D341Med (cell line): Measurements from ENCODE around the gene RTN1.
"Not testable (repeated sequence)": the region's sequence is repeated elsewhere in the genome, so short reads cannot be mapped to it uniquely, and the experiment has no call there.

Experiments used
- DNase-seq: peaks from one replicate; pipeline ENCODE4 v3.0.0; 2012; ENCODE audit warnings: low spot score

RTN1 gene

GRCh38 chr14:59704054-59704645 lies 166.4 kb downstream of the RTN1 start:
- no peak for DNase-seq

DNA sequence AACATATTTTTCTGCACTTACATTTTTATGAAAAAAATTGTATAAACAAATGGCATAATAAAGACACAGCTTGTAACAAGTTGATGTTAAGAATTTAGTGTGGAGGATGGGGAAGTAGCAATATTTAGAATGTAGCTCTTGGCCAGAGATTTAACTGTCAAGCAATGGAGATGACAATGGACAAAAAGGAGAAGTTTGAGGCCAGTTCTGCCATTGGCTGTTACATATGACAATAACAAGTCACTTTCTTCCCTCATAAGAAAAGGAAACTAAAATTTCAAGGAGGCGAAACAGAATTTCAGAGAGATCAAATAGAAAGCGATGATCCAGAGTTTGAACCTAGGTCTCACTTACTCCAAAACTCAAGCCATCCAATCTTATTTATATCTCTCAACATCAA lies 171.1 kb downstream of the RTN1 start:
- DNase-seq, result no peak

DNA sequence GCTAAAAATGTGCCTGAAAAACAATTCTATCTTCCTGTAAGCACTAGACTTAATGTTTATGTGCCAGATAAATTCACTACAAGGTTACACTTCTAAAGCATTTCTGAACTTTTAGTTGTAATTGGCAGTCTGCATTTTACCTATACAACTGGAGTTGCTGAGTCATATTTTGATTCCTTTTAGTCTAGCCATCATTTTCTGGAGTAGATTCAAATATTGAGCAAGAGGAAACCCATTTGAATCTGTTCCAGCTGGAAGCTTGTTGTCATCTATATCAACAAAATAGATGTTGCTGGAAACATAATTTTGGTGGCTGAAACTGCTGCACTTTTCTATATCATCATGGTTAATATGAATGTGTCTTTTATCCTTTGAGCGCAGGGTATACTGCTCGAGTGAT lies 171.8 kb downstream of the RTN1 start:
- DNase-seq, result no peak

DNA sequence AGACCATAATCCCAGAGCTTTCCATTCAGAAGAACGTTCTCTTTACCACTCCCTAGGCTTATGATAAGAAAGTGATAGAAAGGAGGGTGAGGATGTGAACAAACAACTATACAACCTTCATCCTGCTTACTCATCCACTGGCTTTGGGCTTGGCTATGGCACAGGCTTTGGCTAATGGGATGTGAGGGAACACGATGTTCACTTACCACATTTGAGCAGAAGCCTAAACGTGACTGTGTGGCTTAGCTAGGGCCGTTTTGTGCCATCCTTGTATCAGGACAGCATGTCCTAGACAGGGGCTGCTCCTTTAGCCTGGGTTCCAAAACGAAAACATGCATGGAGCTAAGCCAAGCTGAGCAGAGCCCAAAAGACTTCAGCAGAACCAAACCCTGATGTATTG lies 175.4 kb downstream of the RTN1 start:
- no peak for DNase-seq

DNA sequence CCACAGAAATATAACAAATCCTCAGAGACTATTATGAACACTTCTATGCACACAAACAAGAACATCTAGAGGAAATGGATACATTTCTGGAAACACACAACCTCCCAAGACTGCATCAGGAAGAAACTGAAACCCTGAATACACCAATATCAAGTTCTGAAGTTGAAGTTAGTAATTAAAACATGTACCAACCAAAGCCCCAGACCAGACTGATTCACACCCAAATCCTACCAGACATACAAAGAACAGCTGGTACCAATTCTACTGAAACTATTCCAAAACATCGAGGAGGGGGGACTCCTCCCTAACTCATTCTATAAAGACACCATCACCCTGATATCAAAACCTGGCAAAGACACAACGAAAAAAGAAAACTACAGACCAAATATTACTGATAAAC lies 179.3 kb downstream of the RTN1 start:
- no peak for DNase-seq

DNA sequence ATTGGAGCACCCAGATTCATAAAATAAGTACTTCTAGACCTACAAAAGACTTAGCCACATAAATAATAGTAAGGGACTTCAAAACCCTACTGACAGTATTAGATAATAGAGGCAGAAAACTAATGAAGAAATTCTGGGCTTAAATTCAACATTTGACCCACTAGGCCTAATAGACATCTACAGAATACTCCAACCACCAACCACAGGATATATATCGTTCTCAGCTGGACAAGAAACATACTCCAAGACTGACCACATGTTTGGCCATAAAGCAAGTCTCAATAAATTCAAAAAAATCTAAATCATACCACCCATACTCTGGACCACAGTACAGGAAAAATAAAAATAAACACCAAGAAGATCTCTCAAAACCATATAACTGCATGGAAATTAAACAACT lies 180.2 kb downstream of the RTN1 start:
- no peak for DNase-seq

GRCh38 chr14:59688224-59689170 lies 182.1 kb downstream of the RTN1 start:
- peak; percentile 75 for DNase-seq

DNA sequence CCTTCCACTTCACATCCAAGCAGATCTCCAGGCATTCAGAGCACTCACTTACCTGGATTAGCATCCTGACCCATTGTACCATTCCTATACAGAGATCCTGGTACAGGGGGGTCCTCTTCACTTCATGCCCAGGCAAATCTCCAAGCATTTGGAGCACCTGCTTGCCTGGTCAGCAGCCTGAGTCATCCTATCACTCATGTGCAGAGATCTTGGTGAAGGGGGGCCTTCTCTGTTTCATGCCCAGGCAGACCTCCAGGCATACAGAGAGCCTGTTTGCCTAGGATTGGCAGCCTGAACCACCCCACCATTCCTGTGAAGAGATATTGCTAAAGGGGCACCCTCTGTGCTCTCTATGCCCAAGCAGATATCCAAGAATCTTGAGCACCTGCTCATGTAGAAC lies 182.9 kb downstream of the RTN1 start:
- DNase-seq, result no peak

- no peak for DNase-seq
These were observed 190.7 kb downstream of the RTN1 start for GRCh38 chr14:59679872-59680271.

- DNase-seq, result no peak
These were observed 192.2 kb downstream of the RTN1 start for GRCh38 chr14:59678352-59678751.

DNA sequence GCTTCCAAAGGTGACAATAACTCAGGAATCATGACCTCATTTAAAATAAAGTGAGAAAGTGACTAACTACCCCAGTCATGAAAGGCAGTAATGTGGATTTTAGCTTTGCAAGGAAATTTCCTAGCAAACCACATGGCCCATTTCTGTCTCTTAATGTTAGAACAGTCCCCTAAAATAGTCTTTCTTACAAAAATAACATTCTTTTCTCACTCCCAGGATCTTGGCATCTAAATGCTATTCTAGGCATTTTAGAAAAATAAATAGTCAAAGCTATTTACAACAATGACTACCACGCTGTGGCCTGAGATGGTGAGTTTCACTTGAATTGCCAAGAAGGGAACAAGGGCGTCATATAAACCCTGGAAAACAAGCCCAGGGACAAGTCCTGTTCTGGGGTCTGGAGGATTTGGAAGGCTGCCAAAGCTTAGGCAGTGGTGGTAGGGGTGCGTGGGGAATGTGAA lies 192.8 kb downstream of the RTN1 start:
- DNase-seq, result no peak

DNA sequence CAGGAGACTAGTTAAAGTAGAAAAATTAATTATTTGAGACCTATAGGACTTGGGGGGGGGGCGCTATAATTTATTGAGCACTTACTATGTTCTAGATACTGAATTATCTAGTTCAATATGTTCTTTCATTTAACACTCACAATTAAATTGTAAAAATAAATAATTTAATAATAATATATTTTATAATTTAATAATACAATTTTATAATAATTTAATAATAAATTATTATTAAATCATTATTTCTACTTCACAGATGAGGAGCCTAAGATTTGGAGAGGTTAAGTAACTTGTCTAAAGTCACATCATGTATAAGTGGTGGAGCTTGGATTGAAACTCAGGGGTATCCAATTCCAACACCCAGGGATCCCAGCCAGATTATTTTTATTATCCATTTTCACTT lies 195.2 kb downstream of the RTN1 start:
- DNase-seq, result no peak

DNA sequence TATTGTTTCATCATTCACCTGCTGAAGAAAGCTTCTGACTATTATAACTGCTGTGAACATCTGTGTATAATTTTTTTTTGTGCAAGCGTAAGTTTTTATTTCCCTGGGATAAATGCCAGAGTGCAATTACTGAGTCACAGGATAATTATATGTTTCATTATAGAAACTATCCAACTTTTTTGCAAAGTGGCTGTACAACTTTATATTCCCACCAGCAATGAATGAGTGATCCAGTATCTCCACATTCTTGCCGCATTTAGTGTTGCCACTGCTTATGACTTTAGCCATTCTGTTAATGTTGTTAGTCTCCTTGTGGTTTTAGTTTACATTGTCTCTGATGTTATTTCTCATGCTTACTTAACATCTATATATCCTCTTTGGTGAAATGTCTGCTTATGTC lies 205.8 kb downstream of the RTN1 start:
- no peak for DNase-seq

- no peak for DNase-seq
These were observed 212.8 kb downstream of the RTN1 start for GRCh38 chr14:59657769-59658168.

GRCh38 chr14:59656473-59656872 lies 214.1 kb downstream of the RTN1 start:
- DNase-seq, result no peak

- not testable (repeated sequence) for DNase-seq
These were observed 216.4 kb downstream of the RTN1 start for GRCh38 chr14:59654131-59654530.

- not testable (repeated sequence) for DNase-seq
These were observed 223.7 kb downstream of the RTN1 start for GRCh38 chr14:59646832-59647231.

DNA sequence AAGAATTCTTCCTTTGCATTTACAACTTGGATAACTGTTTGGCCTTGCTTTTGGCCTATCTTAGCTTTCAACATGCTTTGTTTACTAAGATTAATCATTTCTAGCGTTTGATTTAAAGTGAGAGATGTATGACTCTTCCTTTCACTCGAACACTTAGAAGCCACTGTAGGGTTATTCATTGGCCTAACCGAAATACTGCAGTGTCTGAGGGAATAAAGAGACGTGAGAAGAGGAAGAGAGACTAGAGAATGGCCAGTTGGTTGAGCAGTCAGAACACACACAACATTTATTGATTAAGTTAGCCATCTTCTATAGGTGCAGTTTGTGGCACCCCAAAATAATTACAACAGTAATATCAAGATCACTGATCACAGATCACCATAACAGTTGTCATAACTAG lies 231.7 kb downstream of the RTN1 start:
- DNase-seq, result no peak

DNA sequence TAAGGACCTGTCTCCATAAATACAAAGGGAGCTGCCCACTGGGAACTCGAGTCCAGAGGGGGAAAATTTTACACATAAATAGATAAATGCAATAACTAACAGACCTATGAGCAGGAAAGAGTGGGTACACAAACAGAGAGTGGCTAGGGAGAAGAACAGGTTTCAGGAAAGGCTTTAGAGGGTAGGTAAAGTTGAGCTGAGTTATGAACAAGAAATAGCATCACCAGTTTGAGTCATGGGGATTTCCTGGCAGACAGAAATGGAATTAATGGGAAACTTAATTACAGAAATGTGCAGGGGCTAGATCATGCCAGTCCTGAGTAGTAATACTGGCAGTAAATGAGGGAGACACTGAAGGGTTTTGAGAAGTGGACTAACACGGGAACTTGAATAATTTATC lies 236.0 kb downstream of the RTN1 start:
- no peak for DNase-seq

GRCh38 chr14:59633486-59633885 lies 237.1 kb downstream of the RTN1 start:
- DNase-seq, result no peak

GRCh38 chr14:59632381-59632780 lies 238.2 kb downstream of the RTN1 start:
- DNase-seq, result peak; percentile 70

DNA sequence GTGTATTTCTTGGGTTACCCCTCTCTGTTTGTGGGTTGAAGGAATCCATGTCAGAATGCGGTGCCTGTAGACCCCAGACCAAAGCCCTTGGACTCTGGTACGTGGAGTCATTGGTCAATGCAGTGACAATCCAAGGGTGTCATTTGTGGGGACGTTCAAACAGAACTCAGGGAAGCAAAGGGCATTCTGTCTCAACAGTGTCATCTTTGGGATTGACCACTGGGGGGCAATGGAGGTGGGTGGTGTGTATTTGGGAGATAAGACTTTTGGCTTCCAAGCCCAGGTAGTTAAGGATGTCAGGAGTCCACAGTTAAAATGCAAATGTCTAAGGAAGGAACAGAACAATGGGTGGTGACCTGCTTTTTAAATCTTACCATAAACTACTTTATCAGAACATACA lies 239.3 kb downstream of the RTN1 start:
- DNase-seq, result peak; percentile 38

GRCh38 chr14:59630288-59630963 lies 240.2 kb downstream of the RTN1 start:
- peak; percentile 84 for DNase-seq
